NCI-H1092 (cell line): Measurements from ENCODE around the gene REPS2.

Experiments used
- DNase-seq: peaks from one replicate; lab custom pipeline; 2025; lab: John Stamatoyannopoulos, UW

REPS2 gene

GRCh38 chrX:17082831-17083230 lies 136.4 kb downstream of the REPS2 start:
- no peak for DNase-seq

GRCh38 chrX:17086317-17086716 lies 139.9 kb downstream of the REPS2 start:
- DNase-seq = no peak

- DNase-seq = no peak
Measured at GRCh38 chrX:17095161-17095560, 148.7 kb downstream of the REPS2 start.

- DNase-seq = no peak
Measured at GRCh38 chrX:17098516-17099247, 152.2 kb downstream of the REPS2 start.

- DNase-seq = no peak
Measured at GRCh38 chrX:17104433-17104832, 158.0 kb downstream of the REPS2 start.

- DNase-seq = no peak
Measured at GRCh38 chrX:17120816-17121215, 174.4 kb downstream of the REPS2 start.

- DNase-seq = no peak
Measured at GRCh38 chrX:17154001-17154400, 207.5 kb downstream of the REPS2 start.

GRCh38 chrX:17160975-17161374 lies 214.5 kb downstream of the REPS2 start:
- DNase-seq = no peak

GRCh38 chrX:17161991-17162390 lies 215.5 kb downstream of the REPS2 start:
- no peak for DNase-seq

GRCh38 chrX:17164079-17164478 lies 217.6 kb downstream of the REPS2 start:
- no peak for DNase-seq

GRCh38 chrX:17164941-17165340 lies 218.5 kb downstream of the REPS2 start:
- no peak for DNase-seq

GRCh38 chrX:17167915-17168314 lies 221.5 kb downstream of the REPS2 start:
- DNase-seq = no peak

- no peak for DNase-seq
Measured at GRCh38 chrX:17170973-17171372, 224.5 kb downstream of the REPS2 start.

GRCh38 chrX:17174671-17175070 lies 228.2 kb downstream of the REPS2 start:
- DNase-seq = no peak

- no peak for DNase-seq
Measured at GRCh38 chrX:17182317-17182716, 235.9 kb downstream of the REPS2 start.

- no peak for DNase-seq
Measured at GRCh38 chrX:17183566-17183965, 237.1 kb downstream of the REPS2 start.

- DNase-seq = no peak
Measured at GRCh38 chrX:17185431-17185830, 239.0 kb downstream of the REPS2 start.

- no peak for DNase-seq
Measured at GRCh38 chrX:17187136-17187756, 240.8 kb downstream of the REPS2 start.

GRCh38 chrX:17192106-17192505 lies 245.6 kb downstream of the REPS2 start:
- no peak for DNase-seq
